ENCODE data around the gene MAN1C1. TPM values are rescaled to one million over a fixed set of nuclear protein-coding genes. Genes with fewer than 3 reads are reported as not detected.
A peak's percentile ranks its signal among the peaks of the same experiment; 100 is the strongest.

Gene MAN1C1
- total RNA-seq, 1 experiment from 2014 or later, result 0.11 TPM

GRCh38 chr1:25786887-25787759 lies 170.5 kb downstream of the MAN1C1 start:
- Histone ChIP-seq H3F3A (ENCODE audit: low read length, unreplicated experiment) (no peaks in the 10 kb centered on the region), H3K36me3 (ENCODE audit: low read depth, low read length) (no peaks in the 10 kb centered on the region), H3K27ac (ENCODE audit: low read length) (no peak overlapping the region), H3K79me2 (ENCODE audit: low read length) (no peaks in the 10 kb centered on the region), H3K4me1 (ENCODE audit: insufficient read depth, low read length) (peaks cover 12% of the 10 kb centered on the region; the same call in 1 of the 2 replicates), H3K9me2 (replicated peaks; ENCODE audit: low read length) (no peaks in the 10 kb centered on the region), H3K9me3 (ENCODE audit: low read length) (no peaks in the 10 kb centered on the region), H3K27me3 (ENCODE audit: low read length) (no peaks in the 10 kb centered on the region), H2AFZ (ENCODE audit: low read length) (no peak overlapping the region), H3K9ac (ENCODE audit: low read length) (no peak overlapping the region), H3K4me3 (ENCODE audit: low read length) (no peak overlapping the region), H3K4me2 (ENCODE audit: low read length) (no peak overlapping the region), H4K20me1 (ENCODE audit: low read length) (no peaks in the 10 kb centered on the region)
- ChIA-PET CTCF (interaction anchor here (0.6 kb wide), 1 partner anchor 31 kb away, joined by 4 read pairs; no protein-coding TSS in a partner anchor), POLR2A (ENCODE audit: unreplicated experiment) (interaction anchor here (0.6 kb wide), 1 partner anchor 13 kb away, joined by 5 read pairs; no protein-coding TSS in a partner anchor)
- ATAC-seq (peak; percentile 66), DNase-seq (peak; percentile 36)
- BruUV-seq (replicated peaks), result no TSS peak
- TF ChIP-seq EZH2phosphoT487 (IDR thresholded peaks at IDR 0.05; ENCODE audit: borderline replicate concordance, low read length) (no peak), CTCF (conservative IDR thresholded peaks at IDR 0.05; ENCODE audit: low read depth, low read length) (no peak), EZH2 (IDR thresholded peaks at IDR 0.05; ENCODE audit: low read length, unreplicated experiment) (no peak)
- intact Hi-C loops (cut with micrococcal nuclease), result no loop called here

DNA sequence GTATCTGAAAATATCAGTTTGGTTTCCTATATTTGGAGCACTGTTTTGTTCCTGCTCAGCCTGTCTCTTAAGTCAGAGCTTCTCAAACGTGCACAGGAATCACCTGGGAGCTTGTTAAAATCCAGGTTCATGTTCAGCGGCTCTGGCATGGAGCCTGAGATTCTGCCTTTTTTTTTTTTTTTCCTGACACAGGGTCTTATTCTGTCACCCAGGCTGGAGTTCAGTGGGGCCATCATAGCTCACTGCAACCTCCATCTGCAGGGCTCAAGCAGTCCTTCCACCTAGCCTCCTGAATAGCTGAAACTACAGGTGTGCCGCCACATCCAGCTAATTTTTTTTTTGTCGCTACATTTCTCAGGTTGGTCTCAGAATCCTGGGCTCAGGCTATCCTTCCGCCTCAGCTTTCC lies 171.2 kb downstream of the MAN1C1 start:
- no TSS peak for BruUV-seq (replicated peaks)
- Histone ChIP-seq H3K9ac (ENCODE audit: low read length) (no peak overlapping the region), H3K79me2 (ENCODE audit: low read length) (no peaks in the 10 kb centered on the region), H3K4me3 (ENCODE audit: low read length) (no peak overlapping the region), H3K27ac (ENCODE audit: low read length) (no peak overlapping the region), H4K20me1 (ENCODE audit: low read length) (no peaks in the 10 kb centered on the region), H3F3A (ENCODE audit: low read length, unreplicated experiment) (no peaks in the 10 kb centered on the region), H3K4me1 (ENCODE audit: insufficient read depth, low read length) (peaks cover 12% of the 10 kb centered on the region; the same call in 1 of the 2 replicates), H3K9me3 (ENCODE audit: low read length) (no peaks in the 10 kb centered on the region), H2AFZ (ENCODE audit: low read length) (no peak overlapping the region), H3K36me3 (ENCODE audit: low read depth, low read length) (no peaks in the 10 kb centered on the region), H3K27me3 (ENCODE audit: low read length) (no peaks in the 10 kb centered on the region), H3K4me2 (ENCODE audit: low read length) (no peak overlapping the region), H3K9me2 (replicated peaks; ENCODE audit: low read length) (no peaks in the 10 kb centered on the region)
- intact Hi-C loops (cut with micrococcal nuclease), result no loop called here
- no peak for ATAC-seq
- CTCF ChIA-PET, result interaction anchor here (0.6 kb wide), 1 partner anchor 31 kb away, joined by 4 read pairs; no protein-coding TSS in a partner anchor
- TF ChIP-seq CTCF (conservative IDR thresholded peaks at IDR 0.05; ENCODE audit: low read depth, low read length) (no peak), EZH2phosphoT487 (IDR thresholded peaks at IDR 0.05; ENCODE audit: borderline replicate concordance, low read length) (no peak), EZH2 (IDR thresholded peaks at IDR 0.05; ENCODE audit: low read length, unreplicated experiment) (no peak)
- POLR2A ChIA-PET (ENCODE audit: unreplicated experiment), result interaction anchor here (0.6 kb wide), 1 partner anchor 14 kb away, joined by 5 read pairs; no protein-coding TSS in a partner anchor
- DNase-seq, result no peak

GRCh38 chr1:25790472-25790871 lies 173.9 kb downstream of the MAN1C1 start:
- Histone ChIP-seq H4K20me1 (ENCODE audit: low read length) (no peaks in the 10 kb centered on the region), H3K27ac (ENCODE audit: low read length) (no peak overlapping the region), H3K4me1 (ENCODE audit: insufficient read depth, low read length) (peaks cover 12% of the 10 kb centered on the region; the same call in 1 of the 2 replicates), H3K79me2 (ENCODE audit: low read length) (no peaks in the 10 kb centered on the region), H2AFZ (ENCODE audit: low read length) (no peak overlapping the region), H3K9me2 (replicated peaks; ENCODE audit: low read length) (no peaks in the 10 kb centered on the region), H3K9me3 (ENCODE audit: low read length) (no peaks in the 10 kb centered on the region), H3K36me3 (ENCODE audit: low read depth, low read length) (no peaks in the 10 kb centered on the region), H3K4me3 (ENCODE audit: low read length) (no peak overlapping the region), H3K9ac (ENCODE audit: low read length) (no peak overlapping the region), H3F3A (ENCODE audit: low read length, unreplicated experiment) (no peaks in the 10 kb centered on the region), H3K4me2 (ENCODE audit: low read length) (no peak overlapping the region), H3K27me3 (ENCODE audit: low read length) (no peaks in the 10 kb centered on the region)
- intact Hi-C loops (cut with micrococcal nuclease), result loop anchor here (10.0 kb wide), 1 partner anchor 96 kb away; no protein-coding TSS in a partner anchor
- ATAC-seq (no peak), DNase-seq (no peak)
- no peak for TF ChIP-seq CTCF (conservative IDR thresholded peaks at IDR 0.05; ENCODE audit: low read depth, low read length)
- TF ChIP-seq EZH2 (IDR thresholded peaks at IDR 0.05; ENCODE audit: low read length, unreplicated experiment), result no peak
- no peak for TF ChIP-seq EZH2phosphoT487 (IDR thresholded peaks at IDR 0.05; ENCODE audit: borderline replicate concordance, low read length)
- no TSS peak for BruUV-seq (replicated peaks)
- ChIA-PET POLR2A (ENCODE audit: unreplicated experiment) (no interaction called here), CTCF (no interaction called here)
